HL-60 (cell line): ENCODE results near the gene METRNL.

Experiments used
- CTCF ChIP-seq: IDR thresholded peaks from one replicate; pipeline ENCODE4 v1.5.1; 2011; ENCODE audit warnings: low read length, control low read depth, inconsistent platforms; ENCODE audit not compliant: insufficient read depth
- GABPA ChIP-seq: IDR thresholded peaks from 2 replicates; pipeline ENCODE4 v1.6.1; 2012; ENCODE audit warnings: low read depth
- POLR2AphosphoS5 ChIP-seq: IDR thresholded peaks from 2 replicates; pipeline ENCODE4 v1.6.1; 2012; ENCODE audit warnings: low read depth
- REST ChIP-seq: IDR thresholded peaks from 2 replicates; pipeline ENCODE4 v1.6.1; 2012; ENCODE audit warnings: low read depth; ENCODE audit not compliant: insufficient replicate concordance
- SPI1 ChIP-seq: IDR thresholded peaks from 2 replicates; pipeline ENCODE4 v1.6.1; 2012; ENCODE audit warnings: low read depth, mild to moderate bottlenecking, borderline replicate concordance

GRCh38 chr17:83073389-83074063 is 5.9 kb upstream of the METRNL start:
- TF ChIP-seq CTCF = no peak
- no peak for TF ChIP-seq POLR2AphosphoS5
- no peak for TF ChIP-seq GABPA
- no peak for TF ChIP-seq REST
- no peak for TF ChIP-seq SPI1
